Inflammatory macrophage (primary cell): ENCODE measurements around the gene GRIA1.

Source experiments
- DNase-seq, 2 donors: peaks; one replicate each; pipeline ENCODE4 v3.0.0-alpha.2; 2020 to 2022

Gene GRIA1

DNA sequence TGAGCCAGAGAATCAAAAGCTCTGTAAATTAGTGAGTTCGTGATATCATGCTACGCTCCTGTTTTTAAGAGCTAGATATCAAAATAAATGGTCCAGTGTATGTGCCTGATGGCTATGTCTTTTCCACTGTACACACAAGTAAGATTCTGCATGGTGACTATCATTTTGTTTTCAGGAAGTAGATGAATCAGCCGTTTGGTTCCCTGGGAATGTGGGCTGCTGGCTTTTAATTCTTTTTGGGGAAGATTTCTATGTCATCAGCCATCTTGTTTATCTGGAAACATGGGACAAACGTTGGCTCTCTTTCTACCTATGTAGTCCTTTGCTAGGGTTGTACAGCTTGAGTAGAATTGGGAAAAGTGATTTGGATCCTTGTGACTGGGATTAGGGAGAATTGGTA lies 126.7 kb downstream of the GRIA1 start:
- no peak for DNase-seq

DNA sequence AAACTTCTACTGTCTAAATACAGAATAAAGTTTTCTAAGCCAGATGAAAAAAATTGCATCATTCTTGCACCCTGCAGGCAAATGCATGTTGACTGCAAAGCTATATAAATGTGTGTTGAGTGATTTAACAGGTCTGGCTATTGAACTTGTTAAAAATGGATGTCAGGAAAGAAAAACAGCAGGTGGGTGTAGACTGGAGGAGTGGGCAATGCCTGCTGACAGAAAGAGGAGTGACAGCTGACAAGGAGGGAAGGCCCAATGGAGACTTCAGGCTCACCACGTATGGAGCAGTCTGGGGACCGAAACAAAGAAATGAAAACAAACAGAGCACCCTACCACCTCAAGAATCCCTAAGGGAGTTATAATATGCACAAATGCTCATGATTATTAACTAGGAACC lies 127.8 kb downstream of the GRIA1 start:
- DNase-seq: no peak

- DNase-seq: no peak
Observed at GRCh38 chr5:153618867-153619266, 128.4 kb downstream of the GRIA1 start.

DNA sequence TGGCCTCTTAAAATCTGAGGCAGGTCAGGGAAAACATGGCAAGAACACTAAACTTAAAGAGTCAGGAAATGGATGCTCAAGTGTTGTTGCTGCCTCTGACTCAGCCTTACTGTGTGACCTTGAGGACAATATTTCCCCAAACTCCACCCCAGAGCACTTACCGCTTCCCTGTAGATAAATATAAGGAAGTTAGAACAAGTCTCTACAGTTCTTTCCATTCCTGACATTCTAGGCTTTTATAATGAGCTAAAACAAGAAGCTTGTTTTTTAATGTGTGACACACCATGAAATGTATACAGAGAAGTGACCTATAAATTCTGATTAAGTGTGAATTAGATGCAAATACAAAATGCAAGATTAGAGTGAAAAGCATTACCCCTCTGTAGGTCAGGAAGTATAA lies 129.3 kb downstream of the GRIA1 start:
- DNase-seq: no peak

DNA sequence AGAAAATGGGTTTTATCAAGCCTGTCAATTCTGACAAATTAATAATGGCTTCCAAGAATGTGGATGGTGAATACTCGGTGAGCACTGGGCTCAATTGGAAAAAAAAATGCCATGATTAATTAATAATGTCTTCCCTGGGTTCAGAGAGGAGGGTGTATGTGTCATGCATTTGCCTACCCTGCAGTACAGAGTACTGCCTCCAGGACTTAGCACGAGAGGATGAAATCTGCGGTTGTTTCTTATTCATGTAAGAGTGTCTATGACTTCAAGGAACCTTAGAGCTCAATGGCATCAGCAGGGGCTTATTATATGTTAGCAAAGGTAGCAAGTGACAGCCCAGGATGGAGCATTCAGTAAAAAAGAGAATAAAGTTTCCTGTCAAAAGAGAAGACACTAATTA lies 132.7 kb downstream of the GRIA1 start:
- no peak for DNase-seq

- no peak for DNase-seq
Observed at GRCh38 chr5:153623751-153624450, 133.4 kb downstream of the GRIA1 start.

DNA sequence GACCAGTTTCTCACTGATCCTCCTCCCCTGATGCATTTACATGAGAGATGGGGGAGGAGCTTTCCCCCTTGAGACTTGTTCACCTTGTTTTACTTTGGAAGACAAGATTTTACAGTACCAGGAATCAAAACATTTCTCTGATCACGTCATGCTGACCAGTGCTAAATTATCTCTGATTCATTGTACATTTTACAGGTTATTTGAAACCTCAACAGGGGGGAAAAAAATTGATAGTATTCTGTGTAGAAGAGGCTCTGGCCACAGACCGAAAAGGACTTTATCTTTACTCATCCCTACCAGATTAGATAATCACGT lies 133.9 kb downstream of the GRIA1 start:
- DNase-seq: no peak

GRCh38 chr5:153625826-153626354 lies 135.4 kb downstream of the GRIA1 start:
- DNase-seq: no peak

DNA sequence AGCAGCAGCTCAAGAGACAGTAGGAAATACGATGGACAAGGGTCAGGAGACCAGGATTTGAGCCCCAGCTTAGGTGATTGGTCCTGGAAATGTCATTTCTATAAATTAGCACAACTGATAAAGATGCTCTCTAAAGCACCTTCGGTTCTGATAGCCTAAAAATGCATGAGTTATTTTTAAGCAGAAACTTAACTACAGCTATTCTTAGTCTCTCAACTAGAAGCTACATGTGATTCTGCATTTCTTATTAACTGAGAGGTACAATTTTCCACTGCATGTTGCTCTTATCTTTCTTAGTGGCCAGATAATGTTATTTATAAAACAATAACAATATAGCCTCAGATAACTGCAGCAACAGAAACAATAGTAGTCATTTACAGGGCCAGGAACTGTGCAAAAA lies 136.4 kb downstream of the GRIA1 start:
- DNase-seq: no peak

DNA sequence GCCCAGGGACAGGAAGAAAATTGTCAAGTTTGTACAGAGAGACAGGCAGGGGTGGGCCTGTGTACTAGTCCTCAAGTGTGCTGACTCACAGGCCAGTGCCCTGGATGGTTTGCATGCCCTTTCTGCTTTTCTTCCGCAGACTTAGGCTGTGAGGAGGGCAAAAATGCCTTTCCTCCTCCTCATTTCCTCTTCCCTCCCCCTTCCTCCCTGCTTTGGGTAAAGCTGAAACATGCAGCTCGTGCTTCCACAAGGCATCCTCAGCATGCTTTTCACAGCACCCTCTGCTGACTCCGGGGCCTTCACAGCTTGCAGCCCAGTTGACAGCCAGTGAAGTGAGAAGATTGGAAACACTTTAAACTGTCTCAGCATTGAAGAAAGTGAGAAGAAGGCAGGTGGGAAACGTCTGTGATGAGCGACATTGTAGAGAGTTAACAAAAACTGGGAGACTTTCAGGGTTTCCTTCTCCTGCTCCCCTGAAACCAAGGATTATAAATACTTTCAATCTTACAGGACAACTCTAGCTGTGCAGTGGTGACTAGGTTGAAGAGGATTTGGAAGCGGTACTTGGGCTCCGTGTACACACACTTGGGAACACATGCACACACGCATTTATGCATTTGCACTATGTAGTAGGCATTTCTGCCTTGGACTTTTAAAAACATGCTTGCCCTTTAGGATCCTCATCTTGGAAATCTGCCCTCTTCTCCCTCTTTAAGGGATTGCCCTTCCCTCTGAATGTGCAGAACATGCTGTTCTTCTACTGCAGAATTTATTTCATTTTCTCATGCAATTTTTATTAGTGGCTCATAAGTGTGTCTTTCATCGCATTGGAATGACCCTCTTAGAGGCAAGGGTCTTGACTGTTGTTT lies 138.8 kb downstream of the GRIA1 start:
- no peak for DNase-seq

DNA sequence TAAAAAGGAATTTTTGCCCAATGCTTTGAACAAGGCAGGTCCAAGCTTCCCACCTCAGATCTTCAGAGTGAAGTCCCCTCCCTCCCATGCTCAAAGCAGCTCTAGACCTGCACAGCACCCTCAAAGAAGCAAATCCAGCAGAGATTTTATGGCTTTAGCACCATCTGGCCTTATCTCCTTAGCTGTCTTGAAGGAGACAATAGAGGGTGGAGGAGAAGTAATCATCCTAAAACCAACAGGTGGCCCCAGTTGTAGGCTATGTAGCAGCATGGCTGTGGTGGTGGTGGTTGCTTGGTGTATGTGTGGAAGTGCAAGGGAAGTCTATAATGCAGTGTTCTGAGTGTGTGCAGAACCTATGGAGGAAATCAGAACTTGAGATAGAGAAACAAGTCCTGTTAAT lies 140.1 kb downstream of the GRIA1 start:
- no peak for DNase-seq

DNA sequence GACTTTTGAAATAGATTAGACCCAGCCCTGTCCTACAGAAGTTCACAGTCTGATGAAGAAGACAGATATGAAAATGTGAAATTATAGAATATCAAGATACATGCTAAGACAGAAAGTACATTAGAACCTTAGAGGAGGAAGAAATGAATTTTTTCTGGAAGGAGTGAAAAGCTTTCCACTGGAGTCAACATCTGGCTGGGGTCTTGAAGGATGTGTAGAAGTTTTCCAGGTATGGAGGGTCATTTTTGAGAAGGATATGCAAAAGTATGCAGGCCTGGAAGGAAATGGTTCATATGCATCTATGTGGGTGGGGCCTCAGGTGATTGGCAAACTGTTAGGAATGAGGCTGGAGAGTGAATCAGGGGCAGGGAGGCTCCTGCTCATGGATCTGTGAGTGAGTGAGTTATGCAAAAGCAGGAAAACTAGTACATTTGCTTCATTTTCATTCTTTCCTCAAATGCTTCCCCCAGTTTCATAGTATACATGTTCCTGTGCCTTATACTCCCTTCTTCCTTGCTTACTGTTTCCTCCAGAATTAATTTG lies 142.3 kb downstream of the GRIA1 start:
- no peak for DNase-seq

DNA sequence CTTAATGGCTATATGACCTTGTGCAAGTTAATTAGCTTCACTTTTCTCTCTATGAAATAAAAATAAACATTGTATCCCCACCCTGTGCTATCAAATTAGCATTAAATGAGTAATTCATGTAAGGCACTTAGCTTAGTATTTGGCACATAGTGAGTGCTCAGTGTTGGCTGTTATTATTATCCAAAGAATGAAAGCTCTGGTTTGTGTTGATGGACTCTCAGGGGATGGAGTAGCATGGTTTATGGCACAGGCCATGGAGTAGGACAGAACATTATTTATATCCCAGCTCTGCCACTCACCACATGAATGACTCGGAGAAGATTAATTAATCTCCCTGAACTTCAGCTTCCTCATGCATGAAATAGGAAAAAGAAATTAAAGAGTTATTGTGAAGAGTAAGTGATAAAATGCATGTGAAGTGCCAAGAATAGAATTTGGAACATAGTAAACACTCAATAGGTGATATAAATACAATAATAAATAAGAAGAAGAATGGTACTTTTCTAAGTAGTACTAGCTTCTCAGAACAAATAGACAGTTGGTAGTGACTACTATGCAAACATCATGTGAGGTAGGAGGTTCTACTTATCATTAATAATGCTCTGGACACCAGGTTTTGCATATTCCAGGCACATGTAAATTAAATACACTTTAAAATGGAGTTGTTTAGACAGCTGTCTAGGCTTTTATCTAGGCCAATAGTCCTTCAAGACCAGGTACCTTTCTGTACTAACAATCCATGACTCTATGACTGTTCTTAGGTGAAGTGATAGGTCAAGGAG lies 146.4 kb downstream of the GRIA1 start:
- no peak for DNase-seq

- no peak for DNase-seq
Observed at GRCh38 chr5:153640293-153640692, 149.8 kb downstream of the GRIA1 start.

DNA sequence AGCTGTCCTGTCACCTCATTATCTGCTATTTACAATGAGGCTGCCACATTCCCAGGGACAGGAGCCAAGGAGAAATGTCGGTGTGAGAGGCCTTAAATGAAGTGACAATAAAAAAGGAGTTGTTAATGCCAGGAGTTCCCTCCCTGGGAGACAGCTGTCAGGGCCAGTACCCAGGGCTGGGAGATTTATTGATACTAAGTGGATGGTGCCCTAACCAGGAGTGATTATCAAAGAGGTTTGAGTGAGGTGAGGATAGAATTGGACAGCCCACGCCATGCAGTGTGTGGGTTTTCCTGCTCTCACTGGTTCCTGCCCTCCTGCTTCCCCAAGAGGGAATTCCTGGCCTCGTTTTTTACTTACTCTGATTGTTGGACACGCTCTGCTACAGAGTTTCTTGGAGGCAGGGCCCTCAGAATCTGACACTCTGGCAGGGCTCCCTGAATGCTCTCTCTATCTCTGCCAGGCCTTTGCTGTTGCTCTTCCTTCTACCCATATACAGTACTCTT lies 150.8 kb downstream of the GRIA1 start:
- DNase-seq: no peak

GRCh38 chr5:153654504-153655200 lies 164.2 kb downstream of the GRIA1 start:
- DNase-seq: no peak

DNA sequence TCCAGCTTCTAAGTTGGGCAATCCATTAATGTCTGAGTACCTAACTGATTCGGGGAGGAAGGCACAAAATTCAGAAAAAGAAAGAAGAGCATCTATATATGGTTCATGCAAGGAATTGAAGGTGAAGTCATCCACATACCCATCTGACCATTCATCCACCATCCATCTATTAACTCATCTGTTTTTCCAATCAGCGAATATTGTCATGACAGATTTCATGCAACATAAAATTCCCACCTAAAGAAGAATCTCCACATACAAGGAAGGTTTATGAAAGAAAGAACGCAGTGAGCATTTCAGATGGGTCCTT lies 164.7 kb downstream of the GRIA1 start:
- DNase-seq: no peak

- no peak for DNase-seq
Observed at GRCh38 chr5:153658149-153658548, 167.7 kb downstream of the GRIA1 start.

DNA sequence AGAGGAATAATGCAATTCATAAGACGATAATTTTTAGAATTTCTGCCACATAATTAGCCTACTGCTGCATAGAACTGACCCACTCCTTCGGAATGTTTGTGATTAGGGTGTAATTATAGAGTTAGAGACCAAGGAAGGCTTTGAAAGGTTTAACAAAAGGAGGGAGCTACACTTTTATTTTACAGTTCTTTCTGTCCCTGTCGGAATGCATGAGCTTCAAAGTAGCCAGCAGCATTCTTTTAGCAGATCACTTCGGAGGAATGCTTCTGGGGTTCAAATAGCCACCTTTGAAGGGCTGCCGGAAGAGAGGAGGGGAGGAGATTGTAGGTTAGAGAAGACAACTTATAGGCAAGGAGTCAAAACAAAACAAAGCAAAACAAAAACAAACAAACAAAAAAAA lies 168.1 kb downstream of the GRIA1 start:
- DNase-seq: no peak

DNA sequence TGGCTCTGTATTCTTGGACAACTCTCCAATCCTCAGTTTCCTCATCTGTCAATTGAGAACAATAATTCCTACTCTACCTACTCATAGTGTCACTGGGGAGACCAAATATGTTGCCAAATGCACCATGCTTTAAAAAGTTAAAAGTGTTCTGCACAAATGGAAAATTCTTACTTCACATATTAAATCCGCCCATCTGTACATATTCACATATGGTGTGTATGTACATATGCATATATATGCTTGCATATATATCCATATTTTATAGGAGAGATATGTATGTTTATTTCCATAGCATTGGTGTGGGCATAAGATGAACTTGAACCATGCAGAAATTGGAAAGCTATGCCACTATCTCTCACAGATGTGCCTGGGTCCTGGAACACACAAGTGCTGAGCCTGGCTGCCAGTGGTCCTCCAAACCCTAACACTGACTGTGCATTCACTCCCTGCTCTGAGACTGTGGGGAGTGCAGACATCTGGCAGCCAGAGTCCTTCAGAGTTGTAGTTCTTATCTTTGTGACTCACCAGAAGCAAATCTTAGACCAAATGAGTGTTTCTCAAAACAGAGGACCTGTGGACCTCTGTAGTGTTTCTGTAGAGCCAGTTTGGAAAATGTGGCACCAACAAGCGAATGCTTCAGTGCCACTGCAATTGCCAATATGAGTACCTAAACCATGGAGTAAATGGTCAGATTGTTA lies 168.7 kb downstream of the GRIA1 start:
- no peak for DNase-seq

GRCh38 chr5:153660919-153661318 lies 170.4 kb downstream of the GRIA1 start:
- DNase-seq: no peak

DNA sequence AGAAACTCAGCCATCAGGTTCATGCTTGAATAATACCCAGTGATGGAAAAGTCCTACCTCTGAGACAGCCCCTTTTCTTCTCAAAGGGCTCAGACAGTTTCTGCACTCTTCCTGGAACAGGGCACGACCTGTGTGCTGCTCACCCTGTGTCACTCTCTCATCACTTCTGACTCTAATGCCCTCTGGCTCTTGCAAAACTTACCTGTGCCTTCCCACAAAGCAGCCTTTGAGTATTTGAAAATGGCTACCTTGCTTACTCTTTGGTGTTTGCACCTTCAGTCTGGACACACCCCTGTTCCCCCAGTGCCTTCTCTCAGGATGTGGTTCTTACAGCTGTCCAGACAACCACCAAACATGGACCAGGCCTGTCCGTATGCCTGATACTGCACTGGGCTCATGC lies 171.4 kb downstream of the GRIA1 start:
- DNase-seq: no peak
